Measurements from ENCODE around the gene PARD6G. TPM values are rescaled to one million over a fixed set of nuclear protein-coding genes. Genes with fewer than 3 reads are reported as not detected.

Gene PARD6G
- total RNA-seq, 1 experiment from 2014 or later = 5.4 TPM

- ATAC-seq = peak; percentile 33; the same call in 1 of the 2 replicates
- no peaks in the 10 kb centered on the region for H3K27me3 ChIP-seq (ENCODE audit: low read length)
- H3K4me1 ChIP-seq (ENCODE audit: insufficient read depth, low read length) = peaks cover 7% of the 10 kb centered on the region
- H3K27ac ChIP-seq (ENCODE audit: low read length) = no peak overlapping the region
- H3K4me3 ChIP-seq (ENCODE audit: low read length) = no peak overlapping the region
- no peak overlapping the region for H2AFZ ChIP-seq (ENCODE audit: low read length)
- no peaks in the 10 kb centered on the region for H4K20me1 ChIP-seq (ENCODE audit: low read length)
- CTCF ChIA-PET = no interaction called here
- no peaks in the 10 kb centered on the region for H3K79me2 ChIP-seq (ENCODE audit: low read length)
- DNase-seq = peak; percentile 22
- POLR2A ChIA-PET (ENCODE audit: unreplicated experiment) = no interaction called here
- no peaks in the 10 kb centered on the region for H3K36me3 ChIP-seq (ENCODE audit: low read depth, low read length)
- intact Hi-C loops (cut with micrococcal nuclease) = no loop called here
- no peak overlapping the region for H3K9ac ChIP-seq (ENCODE audit: low read length)
- BruUV-seq (replicated peaks) = no TSS peak
- TF ChIP-seq EZH2phosphoT487 (IDR thresholded peaks at IDR 0.05; ENCODE audit: borderline replicate concordance, low read length) (no peak), CTCF (conservative IDR thresholded peaks at IDR 0.05; ENCODE audit: low read depth, low read length) (no peak), EZH2 (IDR thresholded peaks at IDR 0.05; ENCODE audit: low read length, unreplicated experiment) (no peak)
- H3F3A ChIP-seq (ENCODE audit: low read length, unreplicated experiment) = no peaks in the 10 kb centered on the region
- no peaks in the 10 kb centered on the region for H3K9me2 ChIP-seq (replicated peaks; ENCODE audit: low read length)
- no peak overlapping the region for H3K4me2 ChIP-seq (ENCODE audit: low read length)
- no peaks in the 10 kb centered on the region for H3K9me3 ChIP-seq (ENCODE audit: low read length)
These were observed 6.7 kb upstream of the PARD6G start for GRCh38 chr18:80253871-80254492.

DNA sequence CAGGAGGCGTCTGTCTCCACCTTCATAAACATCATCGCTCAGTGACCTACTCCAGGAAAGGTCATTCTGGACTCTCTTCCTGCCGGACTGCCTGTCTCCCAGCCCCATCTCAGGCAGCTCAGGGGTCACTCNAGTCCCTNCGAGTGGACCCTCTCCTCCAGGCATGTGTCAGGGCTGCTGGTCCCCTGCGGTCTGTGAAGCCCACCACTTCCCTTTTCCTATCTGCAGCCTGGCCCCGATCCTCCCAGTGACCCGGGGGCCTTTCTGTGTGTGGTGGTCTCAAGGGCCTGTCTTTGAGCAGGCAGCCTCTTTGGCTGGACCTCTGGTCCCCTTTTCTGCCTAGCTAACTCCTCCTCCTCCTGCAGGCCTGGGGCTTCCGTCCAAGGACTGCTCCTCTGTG lies 5.9 kb upstream of the PARD6G start:
- no peak overlapping the region for H3K4me2 ChIP-seq (ENCODE audit: low read length)
- no peaks in the 10 kb centered on the region for H3K27me3 ChIP-seq (ENCODE audit: low read length)
- no peak overlapping the region for H3K9ac ChIP-seq (ENCODE audit: low read length)
- ATAC-seq (no peak), DNase-seq (no peak)
- TF ChIP-seq EZH2 (IDR thresholded peaks at IDR 0.05; ENCODE audit: low read length, unreplicated experiment) (no peak), EZH2phosphoT487 (IDR thresholded peaks at IDR 0.05; ENCODE audit: borderline replicate concordance, low read length) (no peak), CTCF (conservative IDR thresholded peaks at IDR 0.05; ENCODE audit: low read depth, low read length) (no peak)
- no peaks in the 10 kb centered on the region for H3K36me3 ChIP-seq (ENCODE audit: low read depth, low read length)
- H3K4me1 ChIP-seq (ENCODE audit: insufficient read depth, low read length) = peaks cover 7% of the 10 kb centered on the region
- H3K4me3 ChIP-seq (ENCODE audit: low read length) = no peak overlapping the region
- H4K20me1 ChIP-seq (ENCODE audit: low read length) = no peaks in the 10 kb centered on the region
- H3K79me2 ChIP-seq (ENCODE audit: low read length) = no peaks in the 10 kb centered on the region
- H3K9me3 ChIP-seq (ENCODE audit: low read length) = no peaks in the 10 kb centered on the region
- BruUV-seq (replicated peaks) = no TSS peak
- no peaks in the 10 kb centered on the region for H3K9me2 ChIP-seq (replicated peaks; ENCODE audit: low read length)
- intact Hi-C loops (cut with micrococcal nuclease) = no loop called here
- CTCF ChIA-PET = no interaction called here
- POLR2A ChIA-PET (ENCODE audit: unreplicated experiment) = no interaction called here
- H3F3A ChIP-seq (ENCODE audit: low read length, unreplicated experiment) = no peaks in the 10 kb centered on the region
- H2AFZ ChIP-seq (ENCODE audit: low read length) = no peak overlapping the region
- no peak overlapping the region for H3K27ac ChIP-seq (ENCODE audit: low read length)

DNA sequence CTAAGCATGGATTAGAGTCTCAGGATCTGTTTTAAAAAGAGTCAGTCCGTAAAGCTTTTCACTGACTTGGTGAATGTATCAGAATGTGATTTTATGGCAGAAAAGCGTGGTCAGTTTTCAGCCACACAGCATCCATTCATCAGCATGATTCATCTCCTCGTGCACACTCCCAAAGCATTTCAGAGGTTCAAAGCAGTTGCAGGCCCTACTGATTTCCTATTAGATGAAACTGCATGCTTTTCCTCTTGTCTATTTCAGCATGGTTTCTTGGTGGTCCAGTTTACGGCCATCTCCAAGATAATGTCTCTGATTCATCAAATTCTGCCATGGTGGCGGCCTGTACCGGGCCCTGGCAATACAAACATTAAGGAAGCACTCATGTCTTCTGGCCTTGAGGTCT lies 4.8 kb upstream of the PARD6G start:
- Histone ChIP-seq H3K9me2 (replicated peaks; ENCODE audit: low read length) (no peaks in the 10 kb centered on the region), H3K27ac (ENCODE audit: low read length) (no peak overlapping the region), H3K4me3 (ENCODE audit: low read length) (no peak overlapping the region), H3K9ac (ENCODE audit: low read length) (no peak overlapping the region), H3K79me2 (ENCODE audit: low read length) (no peaks in the 10 kb centered on the region), H3K9me3 (ENCODE audit: low read length) (no peaks in the 10 kb centered on the region), H4K20me1 (ENCODE audit: low read length) (no peaks in the 10 kb centered on the region), H3K36me3 (ENCODE audit: low read depth, low read length) (no peaks in the 10 kb centered on the region), H3F3A (ENCODE audit: low read length, unreplicated experiment) (no peaks in the 10 kb centered on the region), H2AFZ (ENCODE audit: low read length) (no peak overlapping the region), H3K27me3 (ENCODE audit: low read length) (no peaks in the 10 kb centered on the region), H3K4me1 (ENCODE audit: insufficient read depth, low read length) (peaks cover 7% of the 10 kb centered on the region), H3K4me2 (ENCODE audit: low read length) (no peak overlapping the region)
- intact Hi-C loops (cut with micrococcal nuclease) = no loop called here
- ATAC-seq (no peak), DNase-seq (peak; percentile 25)
- TF ChIP-seq CTCF (conservative IDR thresholded peaks at IDR 0.05; ENCODE audit: low read depth, low read length) = no peak
- ChIA-PET CTCF (no interaction called here), POLR2A (ENCODE audit: unreplicated experiment) (no interaction called here)
- no TSS peak for BruUV-seq (replicated peaks)

All from PC-3 (cell line).